Suprapubic skin (tissue), 4 donors: ENCODE data around the gene VEGFD.

Source experiments
- EP300 ChIP-seq: sonication (generic); formaldehyde crosslinking; IDR thresholded peaks from one replicate; pipeline ENCODE4 v1.6.1; 2017; ENCODE audit warnings: antibody characterized with exemption
- POLR2A ChIP-seq, 2 donors: fragments of 450-650 bp; IDR thresholded peaks; one replicate each; pipeline ENCODE4 v1.6.1; 2017; ENCODE audit warnings: antibody characterized with exemption in 2 of 2, mild to moderate bottlenecking in 2 of 2, moderate library complexity in 2 of 2
- POLR2AphosphoS5 ChIP-seq, 3 donors: sonication (generic); formaldehyde crosslinking; IDR thresholded peaks; one replicate each; pipeline ENCODE4 v1.6.1; 2017; ENCODE audit warnings: antibody characterized with exemption in 3 of 3
- TF ChIP-seq, protein P1 (sequence below), 2 donors: fragments of 200-600 bp in 1 of 2; fragments of 450-650 bp in 1 of 2; sonication (generic) in 1 of 2; IDR thresholded peaks; one replicate each; pipeline ENCODE4 v1.5.1; 2016 to 2019; ENCODE audit warnings: antibody characterized with exemption in 2 of 2, mild to moderate bottlenecking in 1 of 2, moderate library complexity in 1 of 2

- TF ChIP-seq, protein P1, sequence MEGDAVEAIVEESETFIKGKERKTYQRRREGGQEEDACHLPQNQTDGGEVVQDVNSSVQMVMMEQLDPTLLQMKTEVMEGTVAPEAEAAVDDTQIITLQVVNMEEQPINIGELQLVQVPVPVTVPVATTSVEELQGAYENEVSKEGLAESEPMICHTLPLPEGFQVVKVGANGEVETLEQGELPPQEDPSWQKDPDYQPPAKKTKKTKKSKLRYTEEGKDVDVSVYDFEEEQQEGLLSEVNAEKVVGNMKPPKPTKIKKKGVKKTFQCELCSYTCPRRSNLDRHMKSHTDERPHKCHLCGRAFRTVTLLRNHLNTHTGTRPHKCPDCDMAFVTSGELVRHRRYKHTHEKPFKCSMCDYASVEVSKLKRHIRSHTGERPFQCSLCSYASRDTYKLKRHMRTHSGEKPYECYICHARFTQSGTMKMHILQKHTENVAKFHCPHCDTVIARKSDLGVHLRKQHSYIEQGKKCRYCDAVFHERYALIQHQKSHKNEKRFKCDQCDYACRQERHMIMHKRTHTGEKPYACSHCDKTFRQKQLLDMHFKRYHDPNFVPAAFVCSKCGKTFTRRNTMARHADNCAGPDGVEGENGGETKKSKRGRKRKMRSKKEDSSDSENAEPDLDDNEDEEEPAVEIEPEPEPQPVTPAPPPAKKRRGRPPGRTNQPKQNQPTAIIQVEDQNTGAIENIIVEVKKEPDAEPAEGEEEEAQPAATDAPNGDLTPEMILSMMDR (IDR thresholded peaks at IDR 0.05) = no peak
- TF ChIP-seq POLR2AphosphoS5 (IDR thresholded peaks at IDR 0.05) (no peak), EP300 (no peak), POLR2A (IDR thresholded peaks at IDR 0.05) (no peak)
Measured at GRCh38 chrX:15384304-15384703, at the start of gene VEGFD.
